HCT116 (cell line): Measurements from ENCODE around the gene DIDO1. TPM values are rescaled to one million over a fixed set of nuclear protein-coding genes. Genes with fewer than 3 reads are reported as not detected.

Experiments used
- ATAC-seq: fragments of 200-7000 bp; cut with Tn5 transposase; 2 replicates; pipeline ENCODE4 v1.9.1; 2020; ENCODE audit warnings: mild to moderate bottlenecking, moderate library complexity
- BruUV-seq: library from RNA; stranded (reverse); fragments of 400-500 nt; replicated peaks from 2 replicates; lab custom pipeline; 2021; lab: Mats Ljungman, UMichigan
- CTCF ChIA-PET: fragments of 300-600 bp; sonication (Branson Sonifier 250); formaldehyde crosslinking; loops from one replicate; lab custom pipeline; 2021; ENCODE audit warnings: antibody characterized with exemption; lab: Charles Lee
- POLR2A ChIA-PET: fragments of 300-600, 350-600 bp; sonication (Branson Sonifier 250); formaldehyde crosslinking; loops from one replicate; lab custom pipeline; 2021; ENCODE audit warnings: antibody characterized with exemption; lab: Charles Lee
- RAD21 ChIA-PET, 2 experiments: fragments of 300-600 bp; sonication (Branson Sonifier 250); formaldehyde crosslinking; loops; one replicate each; lab custom pipeline; 2023; ENCODE audit warnings: low total read pairs in 2 of 2; ENCODE audit not compliant: uncharacterized antibody in 2 of 2, unreplicated experiment in 2 of 2, low non-redundant PET in 1 of 2; lab: Charles Lee
- DNase-seq: peaks from one replicate; pipeline ENCODE4 v3.0.0-alpha.2; 2010; ENCODE audit warnings: low read depth, low spot score
- H2AFZ ChIP-seq: fragments of 200-600 bp; shearing (Covaris generic), sonication (generic); 2 replicates; pipeline ENCODE4 v1.6.1; 2017; ENCODE audit warnings: low read depth, mixed run types, mixed read lengths, antibody characterized with exemption, low read length; ENCODE audit not compliant: poor library complexity, severe bottlenecking
- H3K27ac ChIP-seq: 2 replicates; pipeline ENCODE4 v1.5.1; 2012; ENCODE audit warnings: low read depth, low read length
- H3K27me3 ChIP-seq: fragments of 200-600 bp; sonication (generic); 2 replicates; pipeline ENCODE4 v1.6.1; 2016; ENCODE audit warnings: mixed run types, low read length, mixed read lengths; ENCODE audit not compliant: insufficient read depth
- H3K36me3 ChIP-seq, 2 experiments: fragments of 200-500 bp in 1 of 2; fragments of 200-600 bp in 1 of 2; sonication (Bioruptor generic) in 1 of 2; sonication (generic) in 1 of 2; 2 replicates each; pipeline versions ENCODE4 v1.5.1 to v1.6.1; 2014 to 2016; ENCODE audit warnings: low read length in 2 of 2, inconsistent platforms in 1 of 2, mixed read lengths in 1 of 2, mixed run types in 1 of 2; ENCODE audit not compliant: insufficient read depth in 2 of 2, control insufficient read depth in 1 of 2
- H3K4me1 ChIP-seq, 2 experiments: fragments of 200-600 bp in 1 of 2; sonication (generic) in 1 of 2; 2 replicates each; pipeline versions ENCODE4 v1.5.1 to v1.6.1; 2012 to 2017; ENCODE audit warnings: low read length in 2 of 2, inconsistent platforms in 1 of 2, mild to moderate bottlenecking in 1 of 2, mixed read lengths in 1 of 2, mixed run types in 1 of 2, moderate library complexity in 1 of 2; ENCODE audit not compliant: insufficient read depth in 2 of 2, control insufficient read depth in 1 of 2
- H3K4me2 ChIP-seq: fragments of 200-600 bp; sonication (generic); 2 replicates; pipeline ENCODE4 v1.6.1; 2017; ENCODE audit warnings: mixed run types, low read length, mixed read lengths
- H3K4me3 ChIP-seq, 2 experiments: fragments of 200-600 bp in 1 of 2; sonication (generic) in 1 of 2; replicated peaks in 1 of 2; 2 replicates each; pipeline ENCODE4 v1.5.1; 2011 to 2016; ENCODE audit warnings: low read length in 2 of 2, control low read depth in 1 of 2, low read depth in 1 of 2, mild to moderate bottlenecking in 1 of 2, mixed read lengths in 1 of 2, mixed run types in 1 of 2
- H3K79me2 ChIP-seq: fragments of 200-600 bp; sonication (generic); 2 replicates; pipeline ENCODE4 v1.6.1; 2017; ENCODE audit warnings: mild to moderate bottlenecking, mixed run types, low read length, moderate library complexity, mixed read lengths; ENCODE audit not compliant: insufficient read depth
- H3K9ac ChIP-seq: fragments of 200-600 bp; sonication (generic); 2 replicates; pipeline ENCODE4 v1.6.1; 2016; ENCODE audit warnings: low read length, mixed read lengths
- H3K9me2 ChIP-seq: fragments of 200-600 bp; sonication (generic), shearing (Covaris generic); 2 replicates; pipeline ENCODE4 v1.6.1; 2017; ENCODE audit warnings: mixed run types, mild to moderate bottlenecking, moderate library complexity; ENCODE audit not compliant: insufficient read depth
- H3K9me3 ChIP-seq, 2 experiments: fragments of 200-500 bp in 1 of 2; fragments of 200-600 bp in 1 of 2; sonication (Bioruptor generic) in 1 of 2; sonication (generic) in 1 of 2; 2 replicates each; pipeline ENCODE4 v1.6.1; 2014 to 2017; ENCODE audit warnings: low read length in 2 of 2, mixed read lengths in 2 of 2, inconsistent platforms in 1 of 2, low read depth in 1 of 2, mild to moderate bottlenecking in 1 of 2, mixed run types in 1 of 2, moderate library complexity in 1 of 2; ENCODE audit not compliant: control insufficient read depth in 1 of 2, insufficient read depth in 1 of 2
- H4K20me1 ChIP-seq: fragments of 200-600 bp; sonication (generic), shearing (Covaris generic); 2 replicates; pipeline ENCODE4 v1.6.1; 2017; ENCODE audit warnings: mixed run types, mild to moderate bottlenecking, moderate library complexity; ENCODE audit not compliant: insufficient read depth
- CEBPB ChIP-seq: IDR thresholded peaks from 2 replicates; pipeline ENCODE4 v1.6.1; 2012; ENCODE audit warnings: low read depth
- EGR1 ChIP-seq: IDR thresholded peaks from 2 replicates; pipeline ENCODE4 v1.6.1; 2012; ENCODE audit warnings: low read depth
- EZH2 ChIP-seq: fragments of 200-600 bp; sonication (generic); IDR thresholded peaks from 2 replicates; pipeline ENCODE4 v1.6.1; 2017; ENCODE audit warnings: antibody characterized with exemption, mixed run types
- FOSL1 ChIP-seq: IDR thresholded peaks from 2 replicates; pipeline ENCODE4 v1.6.1; 2012; ENCODE audit warnings: low read depth
- JUND ChIP-seq: IDR thresholded peaks from 2 replicates; pipeline ENCODE4 v1.6.1; 2012
- POLR2A ChIP-seq: IDR thresholded peaks from 2 replicates; pipeline ENCODE4 v1.7.0; 2011; ENCODE audit warnings: borderline replicate concordance; ENCODE audit not compliant: insufficient read depth, insufficient read length; ENCODE audit errors: extremely low read depth
- POLR2AphosphoS5 ChIP-seq: IDR thresholded peaks from 2 replicates; pipeline ENCODE4 v1.6.1; 2011; ENCODE audit warnings: mild to moderate bottlenecking, low read depth, low read length, moderate library complexity
- RAD21 ChIP-seq: IDR thresholded peaks from 2 replicates; pipeline ENCODE4 v1.6.1; 2012; ENCODE audit warnings: low read depth, mild to moderate bottlenecking
- SP1 ChIP-seq: IDR thresholded peaks from 2 replicates; pipeline ENCODE4 v1.6.1; 2012; ENCODE audit warnings: low read depth
- SRF ChIP-seq: IDR thresholded peaks from 2 replicates; pipeline ENCODE4 v1.6.1; 2012; ENCODE audit warnings: low read depth
- TCF7L2 ChIP-seq: IDR thresholded peaks from 2 replicates; pipeline ENCODE4 v1.7.0; 2011; ENCODE audit warnings: borderline replicate concordance, inconsistent platforms; ENCODE audit not compliant: insufficient read depth, insufficient read length; ENCODE audit errors: extremely low read depth
- YY1 ChIP-seq: IDR thresholded peaks from 2 replicates; pipeline ENCODE4 v1.6.1; 2011; ENCODE audit warnings: low read length, low read depth, moderate library complexity, mild to moderate bottlenecking; ENCODE audit not compliant: insufficient replicate concordance; ENCODE audit errors: extremely low read depth
- ZNF274 ChIP-seq: fragments of 200-500 bp; sonication (Bioruptor generic); IDR thresholded peaks from 2 replicates; pipeline ENCODE4 v1.6.1; 2014; ENCODE audit warnings: mild to moderate bottlenecking, low read depth, low read length, inconsistent platforms
- intact Hi-C: fragments of 100-400 bp; cut with micrococcal nuclease; formaldehyde crosslinking; loops from 2 replicates; pipeline ENCODE4 v1.10.0; 2022
- total RNA-seq: library from RNA; stranded (reverse); gene quantifications from one replicate; pipeline ENCODE4 v1.2.1, GENCODE V29; 2021; ENCODE audit not compliant: unreplicated experiment
- TF ChIP-seq, protein P1 (sequence below), 3 experiments: fragments of 200-600 bp in 1 of 3; sonication (generic) in 1 of 3; IDR thresholded peaks in 2 of 3; conservative IDR thresholded peaks in 1 of 3; 2 replicates each; pipeline ENCODE4 v1.5.1; 2012 to 2017; ENCODE audit warnings: low read depth in 2 of 3, low read length in 2 of 3, antibody characterized with exemption in 1 of 3, borderline replicate concordance in 1 of 3, control low read depth in 1 of 3, mild to moderate bottlenecking in 1 of 3, mixed read lengths in 1 of 3, mixed run types in 1 of 3, moderate library complexity in 1 of 3; ENCODE audit not compliant: insufficient read depth in 1 of 3
- TF ChIP-seq, protein P2 (sequence below): IDR thresholded peaks from 2 replicates; pipeline ENCODE4 v1.6.1; 2012; ENCODE audit warnings: low read depth
- TF ChIP-seq, protein P3 (sequence below): IDR thresholded peaks from 2 replicates; pipeline ENCODE4 v1.6.1; 2012
- TF ChIP-seq, protein P4 (sequence below): IDR thresholded peaks from 2 replicates; pipeline ENCODE4 v1.6.1; 2011; ENCODE audit warnings: mild to moderate bottlenecking, low read length, moderate library complexity; ENCODE audit not compliant: insufficient replicate concordance; ENCODE audit errors: extremely low read depth

DIDO1 gene
- total RNA-seq, 1 experiment from 2014 or later = 41.4 TPM

DNA sequence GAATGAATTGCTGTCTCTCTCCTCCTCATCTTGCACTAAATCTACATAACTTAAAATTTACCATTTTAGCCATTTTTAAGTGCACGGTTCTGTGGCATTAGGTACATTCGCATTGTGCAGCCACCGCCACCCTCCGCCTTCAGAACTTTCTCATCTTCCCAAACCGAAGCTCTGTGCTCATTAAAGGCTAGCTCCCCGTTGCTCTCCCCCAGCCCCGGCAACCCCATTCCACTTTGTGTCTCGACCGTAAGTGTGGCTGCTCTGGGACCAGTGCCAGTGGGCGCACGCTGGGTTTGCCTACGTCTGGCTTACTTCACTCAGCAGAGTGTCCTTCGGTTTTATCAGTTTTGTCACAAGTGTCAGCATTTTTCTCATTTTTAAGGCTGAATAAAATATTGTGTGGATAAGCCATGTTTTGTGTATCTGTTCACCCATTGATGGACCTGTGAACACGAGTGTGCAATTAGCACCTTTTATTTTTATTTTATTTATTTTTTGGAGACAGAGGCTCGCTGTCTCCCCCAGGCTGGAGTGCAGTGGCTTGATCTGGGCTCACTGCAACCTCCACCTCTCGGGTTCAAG is 43.0 kb upstream of the DIDO1 start:
- no peaks in the 10 kb centered on the region for H3K79me2 ChIP-seq
- no peak overlapping the region for H3K4me2 ChIP-seq
- 0 out of 4 replicates have a peak, but pooled peaks cover 0 to 4% of the 10 kb centered on the region in 2 experiments for H3K36me3 ChIP-seq
- no peak overlapping the region for H3K27ac ChIP-seq
- no peak for ATAC-seq
- no peaks in the 10 kb centered on the region for H3K27me3 ChIP-seq
- no peak for TF ChIP-seq SRF
- TF ChIP-seq, protein P1, sequence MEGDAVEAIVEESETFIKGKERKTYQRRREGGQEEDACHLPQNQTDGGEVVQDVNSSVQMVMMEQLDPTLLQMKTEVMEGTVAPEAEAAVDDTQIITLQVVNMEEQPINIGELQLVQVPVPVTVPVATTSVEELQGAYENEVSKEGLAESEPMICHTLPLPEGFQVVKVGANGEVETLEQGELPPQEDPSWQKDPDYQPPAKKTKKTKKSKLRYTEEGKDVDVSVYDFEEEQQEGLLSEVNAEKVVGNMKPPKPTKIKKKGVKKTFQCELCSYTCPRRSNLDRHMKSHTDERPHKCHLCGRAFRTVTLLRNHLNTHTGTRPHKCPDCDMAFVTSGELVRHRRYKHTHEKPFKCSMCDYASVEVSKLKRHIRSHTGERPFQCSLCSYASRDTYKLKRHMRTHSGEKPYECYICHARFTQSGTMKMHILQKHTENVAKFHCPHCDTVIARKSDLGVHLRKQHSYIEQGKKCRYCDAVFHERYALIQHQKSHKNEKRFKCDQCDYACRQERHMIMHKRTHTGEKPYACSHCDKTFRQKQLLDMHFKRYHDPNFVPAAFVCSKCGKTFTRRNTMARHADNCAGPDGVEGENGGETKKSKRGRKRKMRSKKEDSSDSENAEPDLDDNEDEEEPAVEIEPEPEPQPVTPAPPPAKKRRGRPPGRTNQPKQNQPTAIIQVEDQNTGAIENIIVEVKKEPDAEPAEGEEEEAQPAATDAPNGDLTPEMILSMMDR (IDR thresholded peaks at IDR 0.05 in 2 of 3, conservative IDR thresholded peaks at IDR 0.05 in 1 of 3; ENCODE audit: borderline replicate concordance in 1 of 3, insufficient read depth in 1 of 3, low read depth in 2 of 3, low read length in 2 of 3) = no peak
- TF ChIP-seq POLR2AphosphoS5 = no peak
- no peak for TF ChIP-seq JUND
- no peak for TF ChIP-seq EZH2
- TF ChIP-seq SP1 = no peak
- TF ChIP-seq TCF7L2 = no peak
- TF ChIP-seq RAD21 = no peak
- no peak for TF ChIP-seq FOSL1
- TF ChIP-seq, protein P2, sequence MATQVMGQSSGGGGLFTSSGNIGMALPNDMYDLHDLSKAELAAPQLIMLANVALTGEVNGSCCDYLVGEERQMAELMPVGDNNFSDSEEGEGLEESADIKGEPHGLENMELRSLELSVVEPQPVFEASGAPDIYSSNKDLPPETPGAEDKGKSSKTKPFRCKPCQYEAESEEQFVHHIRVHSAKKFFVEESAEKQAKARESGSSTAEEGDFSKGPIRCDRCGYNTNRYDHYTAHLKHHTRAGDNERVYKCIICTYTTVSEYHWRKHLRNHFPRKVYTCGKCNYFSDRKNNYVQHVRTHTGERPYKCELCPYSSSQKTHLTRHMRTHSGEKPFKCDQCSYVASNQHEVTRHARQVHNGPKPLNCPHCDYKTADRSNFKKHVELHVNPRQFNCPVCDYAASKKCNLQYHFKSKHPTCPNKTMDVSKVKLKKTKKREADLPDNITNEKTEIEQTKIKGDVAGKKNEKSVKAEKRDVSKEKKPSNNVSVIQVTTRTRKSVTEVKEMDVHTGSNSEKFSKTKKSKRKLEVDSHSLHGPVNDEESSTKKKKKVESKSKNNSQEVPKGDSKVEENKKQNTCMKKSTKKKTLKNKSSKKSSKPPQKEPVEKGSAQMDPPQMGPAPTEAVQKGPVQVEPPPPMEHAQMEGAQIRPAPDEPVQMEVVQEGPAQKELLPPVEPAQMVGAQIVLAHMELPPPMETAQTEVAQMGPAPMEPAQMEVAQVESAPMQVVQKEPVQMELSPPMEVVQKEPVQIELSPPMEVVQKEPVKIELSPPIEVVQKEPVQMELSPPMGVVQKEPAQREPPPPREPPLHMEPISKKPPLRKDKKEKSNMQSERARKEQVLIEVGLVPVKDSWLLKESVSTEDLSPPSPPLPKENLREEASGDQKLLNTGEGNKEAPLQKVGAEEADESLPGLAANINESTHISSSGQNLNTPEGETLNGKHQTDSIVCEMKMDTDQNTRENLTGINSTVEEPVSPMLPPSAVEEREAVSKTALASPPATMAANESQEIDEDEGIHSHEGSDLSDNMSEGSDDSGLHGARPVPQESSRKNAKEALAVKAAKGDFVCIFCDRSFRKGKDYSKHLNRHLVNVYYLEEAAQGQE = no peak
- TF ChIP-seq POLR2A = no peak
- no peak for TF ChIP-seq YY1
- no peak for TF ChIP-seq CEBPB
- TF ChIP-seq, protein P3, sequence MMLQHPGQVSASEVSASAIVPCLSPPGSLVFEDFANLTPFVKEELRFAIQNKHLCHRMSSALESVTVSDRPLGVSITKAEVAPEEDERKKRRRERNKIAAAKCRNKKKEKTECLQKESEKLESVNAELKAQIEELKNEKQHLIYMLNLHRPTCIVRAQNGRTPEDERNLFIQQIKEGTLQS = no peak
- TF ChIP-seq EGR1 = no peak
- TF ChIP-seq, protein P4, sequence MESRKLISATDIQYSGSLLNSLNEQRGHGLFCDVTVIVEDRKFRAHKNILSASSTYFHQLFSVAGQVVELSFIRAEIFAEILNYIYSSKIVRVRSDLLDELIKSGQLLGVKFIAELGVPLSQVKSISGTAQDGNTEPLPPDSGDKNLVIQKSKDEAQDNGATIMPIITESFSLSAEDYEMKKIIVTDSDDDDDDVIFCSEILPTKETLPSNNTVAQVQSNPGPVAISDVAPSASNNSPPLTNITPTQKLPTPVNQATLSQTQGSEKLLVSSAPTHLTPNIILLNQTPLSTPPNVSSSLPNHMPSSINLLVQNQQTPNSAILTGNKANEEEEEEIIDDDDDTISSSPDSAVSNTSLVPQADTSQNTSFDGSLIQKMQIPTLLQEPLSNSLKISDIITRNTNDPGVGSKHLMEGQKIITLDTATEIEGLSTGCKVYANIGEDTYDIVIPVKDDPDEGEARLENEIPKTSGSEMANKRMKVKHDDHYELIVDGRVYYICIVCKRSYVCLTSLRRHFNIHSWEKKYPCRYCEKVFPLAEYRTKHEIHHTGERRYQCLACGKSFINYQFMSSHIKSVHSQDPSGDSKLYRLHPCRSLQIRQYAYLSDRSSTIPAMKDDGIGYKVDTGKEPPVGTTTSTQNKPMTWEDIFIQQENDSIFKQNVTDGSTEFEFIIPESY = no peak
- TF ChIP-seq ZNF274 = no peak
- TF ChIP-seq, all 23 proteins: peak for 0
- no peaks in the 10 kb centered on the region for H4K20me1 ChIP-seq
- CTCF ChIA-PET = interaction anchor here (1.6 kb wide), 1 partner anchor 40 kb away, joined by 5 read pairs; no protein-coding TSS in a partner anchor
- H3K9me2 ChIP-seq = no peaks in the 10 kb centered on the region
- peaks cover 5 to 10% of the 10 kb centered on the region in 2 experiments; a peak in 2 of 4 replicates for H3K4me1 ChIP-seq
- no peak for DNase-seq
- no peak overlapping the region for H2AFZ ChIP-seq
- H3K9me3 ChIP-seq = no peaks in the 10 kb centered on the region
- BruUV-seq = no TSS peak
- intact Hi-C loops = no loop called here
- POLR2A ChIA-PET = no interaction called here
- H3K4me3 ChIP-seq = no peak overlapping the region
- H3K9ac ChIP-seq = no peak overlapping the region
- RAD21 ChIA-PET = no interaction called here
